Pons (tissue), 1 donor: ENCODE measurements around the gene ODF2.
"Not testable (repeated sequence)": the region's sequence is repeated elsewhere in the genome, so short reads cannot be mapped to it uniquely, and the experiment has no call there.

Experiments
- DNase-seq: peaks from one replicate; pipeline ENCODE4 v3.0.0-alpha.2; 2016; ENCODE audit warnings: low spot score

Gene ODF2

DNA sequence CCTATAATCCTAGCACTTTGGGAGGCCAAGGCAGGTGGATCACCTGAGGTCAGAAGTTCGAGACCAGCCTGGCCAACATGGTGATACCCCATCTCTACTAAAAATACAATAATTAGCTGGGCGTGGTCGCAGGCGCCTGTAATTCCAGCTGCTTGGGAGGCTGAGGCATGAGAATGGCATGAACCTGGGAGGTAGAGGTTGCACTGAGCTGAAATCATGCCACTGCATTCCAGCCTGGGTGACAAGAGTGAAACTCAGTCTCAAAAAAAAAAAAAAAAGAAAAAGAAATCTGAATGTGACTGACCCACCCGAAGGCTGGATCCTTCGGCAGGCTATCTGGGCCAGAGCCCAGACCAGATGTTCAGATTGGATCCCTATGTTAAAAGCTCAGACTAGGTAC lies 32.5 kb upstream of the ODF2 start:
- DNase-seq, result not testable (repeated sequence)

DNA sequence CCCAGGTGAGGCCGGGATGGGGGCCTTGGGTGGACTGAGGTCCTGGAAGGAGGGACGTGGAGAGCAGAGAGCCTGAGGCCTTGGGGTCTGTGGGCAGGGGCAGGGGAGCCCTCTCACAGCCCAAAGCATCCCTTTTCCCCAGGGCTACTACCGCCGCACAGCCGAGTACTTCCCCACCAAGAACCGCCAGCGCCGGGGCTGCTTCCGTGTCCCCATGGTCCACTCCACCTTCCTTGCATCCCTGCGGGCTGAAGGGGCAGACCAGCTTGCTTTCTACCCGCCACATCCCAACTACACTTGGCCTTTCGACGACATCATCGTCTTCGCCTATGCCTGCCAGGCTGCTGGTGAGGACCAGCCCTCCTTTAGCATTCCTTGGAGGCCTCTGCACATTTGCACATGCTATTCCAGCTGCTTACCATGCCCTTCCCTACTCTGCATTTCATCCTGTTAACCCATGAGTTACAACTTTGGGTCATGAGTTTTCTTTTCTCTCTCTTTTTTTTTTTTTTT lies 31.5 kb upstream of the ODF2 start:
- DNase-seq, result no peak

DNA sequence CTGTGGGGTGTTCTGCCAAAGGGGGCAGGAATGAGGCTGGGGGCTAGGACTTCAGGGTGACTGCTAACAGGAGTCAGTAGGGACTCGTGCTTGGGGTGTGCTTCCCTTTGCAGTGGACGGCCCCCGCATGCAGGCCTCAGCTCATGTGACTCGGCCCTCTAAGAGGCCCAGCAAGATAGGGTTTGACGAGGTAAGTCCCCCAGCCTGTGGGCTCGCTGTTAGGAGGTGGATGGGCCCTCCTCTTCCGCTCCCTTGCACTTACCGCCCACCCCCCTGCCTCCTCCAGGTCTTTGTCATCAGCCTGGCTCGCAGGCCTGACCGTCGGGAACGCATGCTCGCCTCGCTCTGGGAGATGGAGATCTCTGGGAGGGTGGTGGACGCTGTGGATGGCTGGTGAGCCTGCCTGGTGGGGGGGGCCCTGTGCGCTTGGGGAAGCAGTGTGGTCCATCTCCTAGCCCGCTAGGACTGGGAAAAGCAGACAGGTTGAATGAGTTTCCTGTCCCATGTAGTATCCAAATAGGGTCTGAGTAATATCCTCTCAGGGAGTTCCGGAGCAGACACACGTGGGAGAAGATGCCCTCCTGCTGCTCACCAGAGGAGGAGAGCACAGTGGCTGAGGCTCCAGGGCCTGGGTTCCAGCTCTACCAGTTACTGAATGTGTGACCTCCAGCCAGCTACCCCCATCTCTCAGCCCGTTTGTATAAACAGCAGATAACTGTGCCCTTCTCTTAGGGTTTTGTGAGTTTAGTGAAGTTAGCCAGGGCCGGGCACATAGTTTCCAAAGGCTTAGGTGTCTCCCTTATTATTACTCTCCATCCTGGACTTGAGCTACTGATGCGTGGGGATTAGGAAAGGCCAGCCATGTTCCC lies 26.9 kb upstream of the ODF2 start:
- DNase-seq, result no peak

GRCh38 chr9:128429513-128430086 lies 26.2 kb upstream of the ODF2 start:
- no peak for DNase-seq

- peak; percentile 75 for DNase-seq
Observed at GRCh38 chr9:128431207-128431606, 24.6 kb upstream of the ODF2 start.

DNA sequence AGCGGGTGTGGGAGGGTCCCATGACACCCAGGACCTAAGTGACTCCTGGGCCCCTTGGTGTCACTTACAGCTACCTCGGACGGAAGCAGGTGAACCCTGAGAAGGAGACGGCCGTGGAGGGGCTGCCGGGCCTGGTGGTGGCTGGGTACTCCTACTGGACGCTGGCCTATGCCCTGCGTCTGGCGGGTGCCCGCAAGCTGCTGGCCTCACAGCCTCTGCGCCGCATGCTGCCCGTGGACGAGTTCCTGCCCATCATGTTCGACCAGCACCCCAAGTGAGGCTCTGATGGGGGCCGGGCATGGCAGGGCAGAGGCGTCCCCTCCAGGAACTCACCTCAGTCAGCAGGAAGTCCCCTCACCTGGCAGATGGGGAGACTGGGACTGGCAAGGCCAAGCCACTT lies 21.5 kb upstream of the ODF2 start:
- no peak for DNase-seq

DNA sequence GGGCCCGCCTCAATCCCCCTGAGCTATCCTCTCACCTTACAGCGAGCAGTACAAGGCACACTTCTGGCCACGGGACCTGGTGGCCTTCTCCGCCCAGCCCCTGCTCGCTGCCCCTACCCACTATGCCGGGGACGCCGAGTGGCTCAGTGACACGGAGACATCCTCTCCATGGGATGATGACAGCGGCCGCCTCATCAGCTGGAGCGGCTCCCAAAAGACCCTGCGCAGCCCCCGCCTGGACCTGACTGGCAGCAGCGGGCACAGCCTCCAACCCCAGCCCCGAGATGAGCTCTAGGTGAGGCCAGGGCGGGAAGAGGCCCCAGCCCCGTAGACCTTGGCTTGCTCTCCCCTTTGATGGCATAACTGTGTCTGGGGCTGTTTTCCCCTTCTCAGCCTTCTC lies 20.2 kb upstream of the ODF2 start:
- DNase-seq, result no peak

- peak; percentile 71 for DNase-seq
Observed at GRCh38 chr9:128438343-128439109, 17.3 kb upstream of the ODF2 start.

- no peak for DNase-seq
Observed at GRCh38 chr9:128439273-128439672, 16.5 kb upstream of the ODF2 start.

GRCh38 chr9:128442150-128442549 lies 13.7 kb upstream of the ODF2 start:
- DNase-seq, result no peak

DNA sequence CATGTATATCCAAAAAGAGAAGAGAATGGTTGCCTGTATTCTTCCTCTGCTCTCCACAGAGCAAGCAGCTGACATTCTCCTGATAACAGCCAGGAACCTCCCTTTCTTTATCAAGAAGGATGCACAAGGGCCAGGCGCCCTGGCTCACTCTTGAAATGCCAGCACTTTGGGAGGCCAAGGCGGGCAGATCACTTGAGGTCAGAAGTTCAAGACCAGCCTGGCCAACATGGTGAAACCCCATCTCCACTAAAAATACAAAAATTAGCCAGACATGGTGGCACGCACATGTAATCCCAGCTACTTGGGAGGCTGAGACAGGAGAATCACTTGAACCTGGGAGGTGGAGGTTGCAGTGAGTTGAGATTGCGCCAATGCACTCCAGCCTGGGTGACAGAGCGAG lies 9.3 kb upstream of the ODF2 start:
- DNase-seq, result not testable (repeated sequence)

GRCh38 chr9:128448746-128449145 lies 7.1 kb upstream of the ODF2 start:
- no peak for DNase-seq

- DNase-seq, result no peak
Observed at GRCh38 chr9:128454991-128455390, 815 bp upstream of the ODF2 start.

GRCh38 chr9:128456613-128457061 lies 831 bp downstream of the ODF2 start:
- peak; percentile 60 for DNase-seq

- DNase-seq, result no peak
Observed at GRCh38 chr9:128457207-128457606, 1.4 kb downstream of the ODF2 start.

DNA sequence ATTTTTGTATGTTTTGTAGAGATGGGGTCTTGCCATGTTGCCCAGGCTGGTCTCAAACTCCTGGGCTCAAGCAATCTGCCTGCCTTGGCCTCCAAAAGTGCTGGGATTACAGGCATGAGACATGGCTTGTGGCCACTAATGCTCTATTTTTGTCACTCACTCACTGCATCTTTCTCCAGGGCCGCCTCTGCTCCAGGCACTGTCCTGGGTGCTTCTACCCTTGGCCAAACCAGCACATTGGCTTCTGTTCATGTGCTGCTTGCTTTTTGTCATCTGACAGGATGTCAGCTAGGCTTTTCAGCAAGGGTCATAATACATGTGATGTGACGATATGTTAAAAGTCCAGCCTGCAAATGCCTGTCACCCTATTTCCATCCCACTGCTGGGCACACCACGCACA lies 3.2 kb downstream of the ODF2 start:
- DNase-seq, result no peak

GRCh38 chr9:128469070-128469469 lies 13.3 kb downstream of the ODF2 start:
- no peak for DNase-seq

DNA sequence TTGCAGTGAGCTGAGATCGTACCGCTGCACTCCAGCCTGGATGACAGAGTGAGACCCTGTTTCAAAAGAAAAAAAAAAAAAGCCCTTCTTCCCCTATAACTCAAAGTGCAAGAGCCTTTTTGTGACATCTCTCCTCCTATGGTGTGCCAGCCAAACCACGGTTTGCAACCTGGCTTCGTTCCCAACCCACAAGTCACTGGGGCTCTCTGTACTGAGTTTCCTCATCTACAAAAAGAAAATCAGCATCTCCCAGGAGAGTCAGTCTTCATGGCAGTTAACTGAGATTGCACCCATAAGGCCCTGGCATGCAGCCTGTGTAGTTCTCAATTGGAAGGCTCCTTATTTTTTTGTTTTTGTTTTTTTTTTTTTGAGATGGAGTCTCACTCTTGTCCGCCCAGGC lies 14.8 kb downstream of the ODF2 start:
- peak; percentile 24 for DNase-seq

GRCh38 chr9:128473104-128473503 lies 17.3 kb downstream of the ODF2 start:
- DNase-seq, result no peak

GRCh38 chr9:128475867-128476266 lies 20.1 kb downstream of the ODF2 start:
- DNase-seq, result no peak

DNA sequence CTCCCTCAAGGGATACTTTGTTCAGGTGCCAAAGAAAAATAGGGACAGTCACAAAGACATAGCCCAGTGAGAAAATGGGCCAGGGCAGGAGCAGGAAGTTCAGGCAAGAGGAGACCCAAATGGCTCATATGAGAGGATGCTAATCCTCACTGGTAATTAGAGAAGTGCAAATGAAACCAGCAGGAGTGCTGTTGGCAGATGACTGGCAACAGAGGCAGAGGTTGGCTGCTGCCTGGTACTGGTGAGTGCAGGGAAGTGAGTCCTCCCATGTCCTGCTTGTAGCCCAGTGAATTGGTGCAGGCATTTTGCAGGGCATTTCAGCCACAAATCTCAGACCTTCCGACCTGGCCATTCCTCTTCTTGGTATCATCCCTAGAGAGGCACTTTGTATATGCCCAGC lies 23.5 kb downstream of the ODF2 start:
- DNase-seq, result no peak

DNA sequence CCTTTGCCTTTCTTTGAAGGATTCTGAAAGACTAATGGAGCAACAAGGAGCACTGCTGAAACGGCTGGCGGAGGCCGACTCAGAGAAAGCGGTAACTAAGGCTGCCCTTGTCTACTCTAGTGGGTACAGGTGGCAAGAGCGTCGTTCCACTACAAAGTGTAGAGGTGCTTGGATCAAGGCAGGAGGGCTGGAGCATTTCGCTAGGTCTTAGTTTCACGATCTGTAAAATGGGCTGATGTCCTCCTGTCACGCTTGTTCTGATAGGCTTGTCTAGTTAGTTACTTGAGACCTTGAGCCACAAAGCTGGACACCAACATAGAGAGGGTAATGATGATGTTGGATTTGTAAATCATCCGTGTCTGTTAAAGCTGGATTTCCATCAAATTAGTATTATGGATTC lies 25.8 kb downstream of the ODF2 start:
- no peak for DNase-seq

DNA sequence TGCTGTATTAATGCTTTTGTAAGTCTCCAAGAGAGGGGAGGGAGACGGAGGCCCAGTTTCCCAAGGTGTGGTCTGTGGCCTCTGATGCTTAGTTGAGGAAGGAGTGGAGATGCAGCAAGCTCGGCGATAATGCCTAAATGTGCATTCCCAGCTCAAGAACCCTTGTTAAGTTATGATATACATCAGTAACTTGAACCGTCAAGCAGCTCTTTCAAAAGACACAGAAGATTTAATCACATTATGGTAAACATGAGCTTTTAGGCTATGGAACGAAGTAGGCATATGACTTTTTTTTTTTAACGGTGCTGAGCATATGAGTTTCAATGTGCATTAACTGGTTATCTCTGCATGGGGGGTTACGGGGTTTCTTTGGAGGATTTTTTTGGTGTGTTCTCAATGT lies 26.4 kb downstream of the ODF2 start:
- no peak for DNase-seq
